HPDE6-E6E7 (cell line): ENCODE measurements around the gene ZSWIM2.
"Not testable (repeated sequence)": the region's sequence is repeated elsewhere in the genome, so short reads cannot be mapped to it uniquely, and the experiment has no call there.

Experiments used
- DNase-seq: peaks from one replicate; pipeline ENCODE4 v3.0.0; 2011; ENCODE audit warnings: missing footprints; ENCODE audit errors: extremely low spot score

The ZSWIM2 gene

DNA sequence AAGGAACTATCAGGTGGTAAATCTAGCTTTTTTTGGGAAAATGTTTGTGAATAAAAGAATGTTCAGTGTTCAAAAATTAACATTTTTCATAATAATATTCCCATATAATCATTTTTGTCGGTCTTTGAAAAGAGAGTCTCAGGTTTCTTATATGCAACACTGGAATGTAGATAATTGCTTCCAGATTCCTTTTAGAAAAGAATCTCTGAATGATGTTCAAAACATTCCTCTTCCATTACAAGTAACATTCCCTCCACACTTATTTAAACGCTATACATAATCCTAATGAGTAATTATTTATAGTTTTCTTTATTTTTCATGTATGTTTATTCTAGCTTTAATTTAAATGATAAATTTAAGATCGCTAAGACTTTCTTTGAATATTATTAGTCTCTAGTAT lies 7.0 kb downstream of the ZSWIM2 start:
- no peak for DNase-seq

DNA sequence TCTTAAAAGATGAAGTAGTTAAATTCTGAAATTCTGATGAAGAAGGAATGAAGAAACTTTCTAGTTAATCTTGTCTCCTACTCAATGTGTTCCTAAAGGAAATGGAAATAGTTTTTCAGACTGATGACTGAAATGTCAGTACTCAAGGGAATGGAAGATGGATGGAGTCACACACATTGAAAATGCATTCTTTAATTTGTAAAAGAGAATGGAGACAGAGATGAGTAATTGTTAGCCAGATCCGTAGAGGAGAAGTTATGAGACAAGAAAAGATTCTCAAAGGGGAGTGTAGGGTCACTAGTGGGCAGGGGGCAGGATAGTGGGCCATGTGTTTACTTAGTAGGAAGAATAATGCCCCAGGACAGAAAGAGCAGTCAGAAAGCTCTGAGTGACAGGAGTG lies 13.3 kb downstream of the ZSWIM2 start:
- no peak for DNase-seq

- DNase-seq, result no peak
Measured at GRCh38 chr2:186827862-186828492, 21.0 kb downstream of the ZSWIM2 start.

DNA sequence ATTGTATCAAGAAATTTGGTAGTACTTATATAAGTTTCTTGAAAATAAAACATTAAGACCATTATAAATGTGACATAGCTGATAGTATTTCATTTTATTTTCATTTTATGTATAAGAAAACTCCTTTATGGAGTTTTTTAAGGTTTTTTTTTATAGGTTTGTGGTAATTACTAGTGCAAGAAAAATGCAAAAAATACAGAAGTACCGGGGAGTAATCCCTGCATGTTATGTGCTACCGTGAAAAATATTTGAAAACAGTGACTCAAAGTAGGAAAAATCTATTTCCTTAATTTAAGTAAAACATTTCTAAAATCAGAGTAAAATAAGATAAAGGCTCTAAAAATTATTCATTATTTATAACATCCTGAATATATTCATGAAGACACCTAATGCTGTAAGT lies 21.6 kb downstream of the ZSWIM2 start:
- DNase-seq, result no peak

- no peak for DNase-seq
Measured at GRCh38 chr2:186822323-186822722, 26.6 kb downstream of the ZSWIM2 start.

- no peak for DNase-seq
Measured at GRCh38 chr2:186820303-186820702, 28.7 kb downstream of the ZSWIM2 start.

DNA sequence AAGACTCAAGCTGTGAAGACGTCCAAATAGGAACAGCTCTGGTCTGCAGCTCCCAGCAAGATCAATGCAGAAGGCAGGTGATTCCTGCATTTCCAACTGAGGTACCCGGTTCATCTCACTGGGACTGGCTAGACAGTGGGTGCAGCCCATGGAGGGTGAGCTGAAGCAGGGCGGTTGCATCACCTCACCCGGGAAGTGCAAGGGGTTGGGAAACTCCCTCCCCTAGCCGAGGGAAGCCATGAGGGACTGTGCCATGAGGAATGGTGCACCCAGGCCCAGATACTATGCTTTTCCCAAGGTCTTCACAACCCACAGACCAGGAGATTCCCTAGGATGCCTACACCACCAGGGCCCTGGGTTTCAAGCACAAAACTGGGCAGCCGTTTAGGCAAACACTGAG lies 37.2 kb downstream of the ZSWIM2 start:
- DNase-seq, result not testable (repeated sequence)

- no peak for DNase-seq
Measured at GRCh38 chr2:186806591-186806990, 42.4 kb downstream of the ZSWIM2 start.

DNA sequence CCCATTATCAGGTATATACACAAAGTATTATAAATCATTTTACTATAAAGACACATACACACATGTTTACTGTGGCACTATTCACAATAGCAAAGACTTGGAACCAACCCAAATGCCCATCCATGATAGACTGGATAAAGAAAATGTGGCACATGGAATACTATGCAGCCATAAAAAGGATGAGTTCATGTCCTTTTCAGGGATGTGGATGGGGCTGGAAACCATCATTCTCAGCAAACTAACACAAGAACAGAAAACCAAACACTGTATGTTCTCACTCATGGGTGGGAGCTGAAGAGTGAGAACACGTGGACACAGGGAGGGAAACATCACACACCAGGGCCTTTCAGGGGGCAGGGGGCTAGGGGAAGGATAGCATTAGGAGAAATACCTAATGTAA lies 50.4 kb downstream of the ZSWIM2 start:
- DNase-seq, result not testable (repeated sequence)

- DNase-seq, result no peak
Measured at GRCh38 chr2:186784930-186785329, 64.0 kb downstream of the ZSWIM2 start.

DNA sequence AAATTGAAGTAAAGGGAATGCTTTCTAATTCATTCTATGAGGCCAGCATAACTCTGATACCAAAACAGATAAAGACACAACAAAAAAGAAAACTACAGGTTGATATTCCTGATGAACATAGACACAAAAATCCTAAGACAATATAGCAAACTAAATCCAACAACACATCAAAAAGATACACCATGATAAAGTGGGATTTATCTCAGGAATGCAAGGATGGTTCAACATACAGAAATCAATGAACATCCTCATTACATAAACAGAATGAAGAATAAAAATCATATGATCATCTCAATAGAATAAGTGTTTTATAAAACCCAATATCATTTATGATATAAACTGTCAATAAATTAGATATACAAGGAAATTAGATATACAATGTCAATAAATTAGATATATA lies 65.7 kb downstream of the ZSWIM2 start:
- no peak for DNase-seq

DNA sequence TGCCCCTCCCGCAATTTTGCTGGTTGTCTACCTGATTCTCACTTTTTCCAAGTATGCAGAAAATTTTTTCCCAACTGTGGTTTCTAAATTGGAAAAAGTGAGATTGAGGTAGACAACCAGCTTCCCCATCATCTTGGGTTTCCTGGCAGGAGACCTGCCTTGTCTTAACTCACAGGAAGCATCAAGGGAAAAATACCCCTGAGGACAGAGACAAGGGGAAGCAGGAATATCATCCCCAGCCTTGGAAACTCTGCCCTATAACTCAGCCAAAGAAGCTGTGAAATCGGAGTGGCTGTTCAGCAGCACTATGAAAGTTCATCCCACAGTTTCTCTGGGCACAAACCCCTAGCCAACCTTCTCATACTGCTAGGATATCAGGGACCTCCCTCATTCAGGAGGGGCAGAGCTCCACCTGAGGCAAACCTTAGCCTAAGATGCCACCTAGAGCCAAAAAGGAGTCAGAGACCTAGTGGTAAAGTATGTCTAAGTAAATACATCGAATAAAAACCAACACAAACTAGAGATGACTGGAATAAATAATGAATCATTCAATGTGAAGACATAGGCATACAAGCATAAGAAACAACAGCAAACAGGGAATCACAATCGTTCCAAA lies 68.2 kb downstream of the ZSWIM2 start:
- DNase-seq, result peak; percentile 26
